ENCODE measurements around the gene RSF1.

Gene RSF1

DNA sequence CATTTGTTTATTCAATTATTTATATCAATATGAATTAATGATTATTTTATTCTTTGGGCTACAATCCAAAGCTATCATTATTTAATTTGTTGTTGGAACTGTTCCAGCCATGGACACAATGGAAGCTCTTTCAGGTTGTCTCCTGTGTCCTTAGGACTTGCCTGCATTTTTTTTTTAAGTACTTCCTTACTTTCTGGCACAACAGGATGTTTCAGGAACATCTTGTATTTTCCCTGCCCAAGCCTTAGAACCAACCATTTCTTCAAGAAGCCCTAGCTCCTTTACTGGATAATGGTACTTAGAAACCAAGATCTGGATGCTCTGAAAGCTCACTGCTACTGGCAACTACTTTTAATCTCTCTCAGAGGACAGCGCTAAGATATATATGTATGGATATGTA is 125.1 kb downstream of the RSF1 start:
- ChIA-PET POLR2A (interaction anchor here (0.7 kb wide), 1 partner anchor 10 kb away, joined by 3 read pairs; no protein-coding TSS in a partner anchor), CTCF (interaction anchor here (4.6 kb wide), 1 partner anchor 11 kb away, joined by 19 read pairs; no protein-coding TSS in a partner anchor)
- DNase-seq (ENCODE audit: extremely low spot score), result no peak
- TF ChIP-seq, protein P1, sequence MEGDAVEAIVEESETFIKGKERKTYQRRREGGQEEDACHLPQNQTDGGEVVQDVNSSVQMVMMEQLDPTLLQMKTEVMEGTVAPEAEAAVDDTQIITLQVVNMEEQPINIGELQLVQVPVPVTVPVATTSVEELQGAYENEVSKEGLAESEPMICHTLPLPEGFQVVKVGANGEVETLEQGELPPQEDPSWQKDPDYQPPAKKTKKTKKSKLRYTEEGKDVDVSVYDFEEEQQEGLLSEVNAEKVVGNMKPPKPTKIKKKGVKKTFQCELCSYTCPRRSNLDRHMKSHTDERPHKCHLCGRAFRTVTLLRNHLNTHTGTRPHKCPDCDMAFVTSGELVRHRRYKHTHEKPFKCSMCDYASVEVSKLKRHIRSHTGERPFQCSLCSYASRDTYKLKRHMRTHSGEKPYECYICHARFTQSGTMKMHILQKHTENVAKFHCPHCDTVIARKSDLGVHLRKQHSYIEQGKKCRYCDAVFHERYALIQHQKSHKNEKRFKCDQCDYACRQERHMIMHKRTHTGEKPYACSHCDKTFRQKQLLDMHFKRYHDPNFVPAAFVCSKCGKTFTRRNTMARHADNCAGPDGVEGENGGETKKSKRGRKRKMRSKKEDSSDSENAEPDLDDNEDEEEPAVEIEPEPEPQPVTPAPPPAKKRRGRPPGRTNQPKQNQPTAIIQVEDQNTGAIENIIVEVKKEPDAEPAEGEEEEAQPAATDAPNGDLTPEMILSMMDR (IDR thresholded peaks at IDR 0.05; ENCODE audit: control extremely low read depth, extremely low read depth, low read depth, missing control alignments), result no peak

DNA sequence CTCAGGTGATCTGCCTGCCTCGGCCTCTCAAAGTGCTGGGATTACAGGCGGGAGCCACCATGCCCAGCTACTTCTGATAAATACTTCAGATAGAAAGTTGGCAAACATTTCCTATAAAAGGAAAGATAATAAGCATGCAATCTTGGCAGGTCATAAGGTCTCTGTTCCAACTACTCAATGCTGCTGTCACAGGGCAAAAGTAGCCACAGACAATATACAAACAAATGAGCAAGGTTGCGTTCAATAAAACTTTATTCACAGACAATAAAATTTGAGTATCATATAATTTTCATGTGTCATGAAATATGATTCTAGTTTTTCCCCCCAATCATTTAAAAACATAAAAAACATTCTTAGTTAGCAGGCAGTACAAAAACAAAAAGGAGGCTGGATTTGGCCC is 129.9 kb downstream of the RSF1 start:
- CTCF ChIA-PET, result no interaction called here
- DNase-seq (ENCODE audit: extremely low spot score), result no peak
- TF ChIP-seq, protein P1 (IDR thresholded peaks at IDR 0.05; ENCODE audit: control extremely low read depth, extremely low read depth, low read depth, missing control alignments), result no peak
- POLR2A ChIA-PET, result no interaction called here

DNA sequence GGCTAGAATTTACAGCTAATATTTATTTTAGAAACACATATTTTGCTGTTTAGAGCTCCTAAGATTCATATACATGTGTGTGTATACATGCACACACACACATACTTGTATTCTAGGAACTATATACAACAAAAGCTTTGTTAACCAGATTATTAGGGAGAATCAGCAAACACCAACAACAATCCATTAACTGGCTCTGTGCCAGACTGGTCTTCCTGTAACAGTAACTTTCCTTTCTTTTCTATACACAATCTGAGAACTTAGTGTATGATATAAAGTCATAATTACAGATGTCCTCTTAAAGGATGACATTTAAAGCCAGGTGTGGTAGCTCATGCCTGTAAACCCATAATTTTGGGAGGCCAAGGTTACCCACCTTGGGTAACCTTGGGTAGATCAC is 133.4 kb downstream of the RSF1 start:
- CTCF ChIA-PET, result interaction anchor here (1.3 to 3.3 kb wide), 3 partner anchors 10 to 16 kb away, joined by 4 to 10 read pairs (median 4); no protein-coding TSS in a partner anchor
- TF ChIP-seq, protein P1 (IDR thresholded peaks at IDR 0.05; ENCODE audit: control extremely low read depth, extremely low read depth, low read depth, missing control alignments), result no peak
- POLR2A ChIA-PET, result no interaction called here
- no peak for DNase-seq (ENCODE audit: extremely low spot score)

DNA sequence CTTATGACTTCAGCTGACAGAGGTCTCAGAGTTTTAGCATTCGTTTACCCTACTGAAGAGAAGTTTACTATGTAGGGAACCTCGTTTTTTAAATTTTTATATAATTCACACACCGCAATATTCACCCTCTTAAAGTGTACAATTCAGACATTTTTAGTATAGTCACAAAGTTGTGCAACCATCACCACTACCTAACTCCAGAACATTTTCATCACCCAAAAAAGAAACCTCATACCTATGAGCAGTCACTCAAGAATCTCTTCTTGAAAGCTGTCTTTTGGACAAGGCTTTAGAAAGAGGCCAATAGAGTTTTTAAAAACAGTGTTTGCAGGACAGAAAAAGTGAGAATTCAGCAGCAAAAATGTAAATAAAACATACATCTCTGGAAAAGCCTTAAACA is 143.4 kb downstream of the RSF1 start:
- DNase-seq (ENCODE audit: extremely low spot score), result no peak
- ChIA-PET POLR2A (no interaction called here), CTCF (interaction anchor here (1.3 to 2.7 kb wide), 2 partner anchors 9 to 17 kb away, joined by 3 to 10 read pairs; no protein-coding TSS in a partner anchor)
- TF ChIP-seq, protein P1 (IDR thresholded peaks at IDR 0.05; ENCODE audit: control extremely low read depth, extremely low read depth, low read depth, missing control alignments), result no peak

DNA sequence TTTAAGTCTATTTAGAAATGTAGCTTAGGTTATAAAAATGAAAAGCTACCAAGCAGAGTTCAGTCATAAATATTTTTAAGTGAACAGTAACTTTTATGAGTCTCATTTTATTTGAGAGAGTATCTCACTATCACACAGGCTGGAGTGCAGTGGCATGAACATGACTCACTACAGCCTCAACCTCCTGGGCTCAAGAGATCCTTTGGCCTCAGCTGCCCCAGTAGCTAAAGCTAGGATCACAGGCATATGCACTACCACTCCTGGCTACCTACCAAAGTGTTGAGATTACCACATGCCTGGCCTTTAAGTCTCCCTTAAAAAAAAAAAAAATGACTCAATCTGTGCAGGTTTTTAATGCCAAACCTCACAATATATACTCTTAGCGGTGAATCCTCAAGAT is 148.3 kb downstream of the RSF1 start:
- ChIA-PET POLR2A (no interaction called here), CTCF (interaction anchor here (1.2 to 4.3 kb wide), 3 partner anchors 8 to 13 kb away, joined by 3 to 16 read pairs (median 7); no protein-coding TSS in a partner anchor)
- TF ChIP-seq, protein P1 (IDR thresholded peaks at IDR 0.05; ENCODE audit: control extremely low read depth, extremely low read depth, low read depth, missing control alignments), result no peak
- no peak for DNase-seq (ENCODE audit: extremely low spot score)

DNA sequence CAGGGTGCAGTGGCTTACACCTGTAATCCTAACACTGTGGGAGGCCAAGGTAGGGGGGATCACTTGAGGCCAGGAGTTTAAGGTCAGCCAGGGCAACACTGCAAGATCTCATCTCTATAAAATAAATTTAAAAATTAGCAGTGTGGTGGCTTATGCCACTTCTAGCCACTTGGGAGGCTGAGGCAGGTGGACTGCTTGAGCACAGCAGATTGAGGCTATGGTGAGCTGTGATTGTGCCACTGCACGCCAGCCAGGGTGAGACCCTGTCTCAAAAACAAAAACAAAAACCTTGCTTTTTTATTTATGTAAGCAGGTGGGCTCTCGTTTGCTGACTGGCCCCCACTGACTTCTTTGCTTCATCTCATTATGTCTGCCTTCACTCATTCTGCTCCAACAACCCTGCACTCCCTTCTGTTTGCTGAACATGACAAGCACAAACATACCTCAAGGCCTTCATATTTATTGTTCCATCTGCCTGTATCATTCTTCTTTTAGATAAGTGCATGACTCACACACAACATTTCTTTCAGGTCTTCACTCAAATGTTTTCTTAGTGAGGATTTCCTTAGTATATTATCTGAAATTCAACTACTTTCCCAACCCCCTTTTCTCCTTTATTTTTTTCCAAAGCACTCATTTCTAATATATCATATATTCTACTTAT is 150.5 kb downstream of the RSF1 start:
- POLR2A ChIA-PET, result no interaction called here
- TF ChIP-seq, protein P1 (IDR thresholded peaks at IDR 0.05; ENCODE audit: control extremely low read depth, extremely low read depth, low read depth, missing control alignments), result no peak
- no peak for DNase-seq (ENCODE audit: extremely low spot score)
- CTCF ChIA-PET, result interaction anchor here (0.6 to 4.3 kb wide), 2 partner anchors 10 to 40 kb away, joined by 3 to 16 read pairs; no protein-coding TSS in a partner anchor

Data from GM10248 (cell line).